Activated T-cell treated with anti-CD3 and anti-CD28 coated beads for 48 hours (primary cell): ENCODE measurements around the gene PIGK.

Source experiments
- DNase-seq: peaks from one replicate; pipeline ENCODE4 v3.0.0-alpha.2; 2020; ENCODE audit warnings: low read depth

PIGK gene

DNA sequence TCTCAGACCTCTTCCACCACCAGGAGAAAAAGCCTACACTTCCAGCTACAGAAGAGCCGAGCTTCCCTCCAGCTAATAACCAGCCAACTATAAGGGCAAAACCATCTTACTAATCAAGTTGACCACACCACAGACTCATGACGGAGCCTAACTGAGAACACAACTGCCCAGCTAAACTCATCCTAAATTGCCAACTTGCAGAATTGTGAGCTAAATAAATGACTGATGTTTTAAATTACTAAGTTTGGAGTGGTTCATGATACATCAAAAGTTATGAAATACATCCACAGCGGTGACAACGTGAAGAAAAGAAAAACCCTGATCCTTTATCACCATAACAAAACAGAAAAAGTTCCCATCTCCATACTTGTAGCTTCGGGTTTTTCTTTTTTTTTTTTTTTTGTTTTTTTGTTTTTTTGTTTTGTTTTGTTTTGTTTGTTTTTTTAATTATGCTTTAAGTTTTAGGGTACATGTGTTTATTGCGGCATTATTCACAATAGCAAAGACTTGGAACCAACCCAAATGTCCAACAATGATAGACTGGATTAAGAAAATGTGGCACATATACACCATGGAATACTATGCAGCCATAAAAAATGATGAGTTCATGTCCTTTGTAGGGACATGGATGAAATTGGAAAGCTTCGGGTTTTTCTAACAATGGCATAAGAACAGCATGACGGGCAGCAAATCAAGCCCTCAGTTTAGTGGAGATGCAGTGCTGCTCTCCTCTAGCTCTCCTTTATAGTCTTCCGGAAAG lies 122.6 kb downstream of the PIGK start:
- DNase-seq, result no peak

DNA sequence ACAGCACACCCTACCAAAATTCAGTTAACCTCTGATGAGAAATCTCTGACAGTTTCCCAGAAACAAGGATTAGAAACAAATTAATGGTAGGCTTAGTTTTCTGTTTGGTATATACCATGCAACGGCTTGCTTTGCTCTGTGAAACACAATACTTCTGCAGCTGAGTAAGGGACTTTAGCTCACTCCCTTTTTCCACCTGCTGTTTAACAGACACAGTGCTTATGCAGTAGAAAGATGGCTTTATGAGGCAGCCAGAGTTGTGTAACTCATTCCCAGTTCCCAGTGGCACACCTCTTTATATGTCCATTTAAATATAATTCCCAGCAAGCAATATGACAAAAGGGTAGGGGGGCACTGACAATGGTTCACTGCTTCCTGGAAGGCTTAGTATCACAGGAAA lies 124.0 kb downstream of the PIGK start:
- no peak for DNase-seq

DNA sequence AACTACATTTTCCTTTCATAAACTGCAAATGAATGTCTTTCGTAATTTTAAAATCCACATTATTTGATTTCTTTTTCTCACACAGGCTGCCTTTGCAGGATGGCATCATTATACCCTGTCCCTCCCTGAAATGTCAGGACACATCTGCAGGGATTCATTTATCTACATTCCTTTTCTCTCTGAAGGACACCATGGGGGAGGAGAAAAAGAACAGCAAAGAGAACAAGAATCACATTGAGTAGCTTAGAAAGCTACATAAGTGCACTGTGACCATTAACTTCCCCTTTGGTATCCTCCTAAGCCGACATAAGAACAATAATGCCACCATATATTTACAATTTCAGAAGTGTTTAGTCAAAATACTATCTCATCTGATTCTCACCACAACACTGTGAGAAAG lies 129.5 kb downstream of the PIGK start:
- no peak for DNase-seq

DNA sequence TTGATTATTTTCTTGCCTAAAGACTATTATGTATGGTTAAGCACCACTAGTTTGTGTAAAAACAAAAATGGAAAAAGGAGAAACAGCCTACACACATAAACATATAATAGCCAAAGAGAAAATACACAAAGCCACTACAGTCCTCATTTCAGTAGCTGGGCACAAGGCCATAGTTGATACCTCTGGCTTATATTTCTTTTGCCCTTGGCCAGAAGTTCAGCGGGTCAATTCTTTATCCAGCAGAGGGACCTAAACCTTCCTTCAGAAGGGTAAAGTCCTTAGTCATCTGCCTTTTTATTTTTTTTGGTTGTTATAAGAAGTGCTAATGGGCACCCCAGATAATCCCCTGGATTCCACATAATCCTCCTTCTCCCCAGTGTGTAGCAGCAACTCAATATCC lies 134.1 kb downstream of the PIGK start:
- no peak for DNase-seq

DNA sequence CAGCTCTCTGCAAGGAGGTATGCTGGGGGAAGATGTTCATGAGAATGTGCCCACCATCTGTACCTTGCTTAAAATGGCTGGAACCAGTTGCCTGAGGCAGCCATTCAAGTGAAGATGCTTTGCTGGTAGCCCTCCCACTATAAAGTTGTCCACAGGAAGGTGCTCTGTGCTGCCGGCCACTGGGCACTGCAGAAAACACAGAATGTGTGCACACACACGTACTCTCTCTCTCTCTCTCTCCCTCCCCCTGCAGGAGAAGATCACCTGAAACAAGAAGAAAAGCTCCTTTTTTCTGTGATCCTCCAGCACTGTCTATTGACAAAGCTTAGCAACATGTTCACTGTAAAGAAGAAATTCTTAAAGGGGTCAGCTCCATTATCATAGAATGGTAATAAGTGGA lies 134.8 kb downstream of the PIGK start:
- DNase-seq, result no peak

DNA sequence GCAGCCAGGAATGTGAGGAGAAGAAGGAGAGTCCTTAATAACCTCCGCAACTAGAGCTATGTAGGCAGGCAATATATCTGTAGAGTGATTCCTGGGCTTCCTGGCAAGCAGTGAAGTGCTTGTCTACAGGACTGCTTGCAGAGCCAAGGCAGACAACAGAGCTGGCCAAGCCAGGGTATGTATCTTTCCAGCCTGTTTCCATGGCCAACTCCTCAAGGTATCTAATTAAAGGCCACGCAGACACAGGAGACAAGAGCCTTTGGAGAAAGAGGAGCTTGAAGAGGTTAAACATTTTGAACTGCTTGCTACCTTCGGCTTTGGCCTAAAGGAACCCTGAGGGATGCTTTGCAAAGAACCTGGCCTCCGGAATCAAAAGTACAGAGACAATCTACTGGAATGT lies 137.4 kb downstream of the PIGK start:
- DNase-seq, result no peak

DNA sequence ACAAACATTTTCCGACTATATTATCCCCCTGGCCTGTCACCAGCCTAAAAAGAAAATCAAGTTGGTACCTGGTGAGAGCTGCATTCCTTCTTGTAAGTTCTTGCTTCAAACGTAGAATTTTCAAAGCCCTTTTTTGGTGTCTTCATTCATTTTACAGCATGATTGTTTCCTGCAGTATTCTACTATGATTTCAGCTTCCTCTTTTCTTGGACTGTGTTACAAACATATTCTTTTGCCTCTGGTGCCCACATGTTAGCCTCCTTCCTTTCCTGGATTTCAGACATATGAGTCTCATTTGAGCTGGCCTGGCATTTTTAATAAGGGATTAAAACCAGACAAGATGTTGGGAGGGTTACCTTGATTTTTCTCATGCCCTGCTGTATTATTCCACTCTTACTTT lies 142.5 kb downstream of the PIGK start:
- DNase-seq, result no peak

DNA sequence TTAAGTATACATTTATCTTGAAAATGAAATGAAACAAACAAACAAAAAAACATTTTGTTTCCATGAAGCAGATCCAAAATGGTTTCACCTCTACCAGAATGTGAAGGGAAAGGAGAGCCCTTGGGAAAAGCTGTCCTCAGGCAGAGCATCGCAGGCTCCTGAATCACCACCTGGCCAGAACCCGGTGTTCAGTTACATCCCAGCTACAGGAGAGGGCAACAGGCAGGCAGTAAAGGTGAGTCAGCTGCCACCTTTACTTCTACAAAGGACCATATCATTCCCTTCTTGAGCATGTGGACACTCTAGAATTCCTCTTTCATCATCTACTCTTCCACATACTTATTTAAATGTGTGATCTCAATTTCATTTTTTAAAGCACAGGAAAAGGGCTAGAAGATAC lies 151.2 kb downstream of the PIGK start:
- no peak for DNase-seq

DNA sequence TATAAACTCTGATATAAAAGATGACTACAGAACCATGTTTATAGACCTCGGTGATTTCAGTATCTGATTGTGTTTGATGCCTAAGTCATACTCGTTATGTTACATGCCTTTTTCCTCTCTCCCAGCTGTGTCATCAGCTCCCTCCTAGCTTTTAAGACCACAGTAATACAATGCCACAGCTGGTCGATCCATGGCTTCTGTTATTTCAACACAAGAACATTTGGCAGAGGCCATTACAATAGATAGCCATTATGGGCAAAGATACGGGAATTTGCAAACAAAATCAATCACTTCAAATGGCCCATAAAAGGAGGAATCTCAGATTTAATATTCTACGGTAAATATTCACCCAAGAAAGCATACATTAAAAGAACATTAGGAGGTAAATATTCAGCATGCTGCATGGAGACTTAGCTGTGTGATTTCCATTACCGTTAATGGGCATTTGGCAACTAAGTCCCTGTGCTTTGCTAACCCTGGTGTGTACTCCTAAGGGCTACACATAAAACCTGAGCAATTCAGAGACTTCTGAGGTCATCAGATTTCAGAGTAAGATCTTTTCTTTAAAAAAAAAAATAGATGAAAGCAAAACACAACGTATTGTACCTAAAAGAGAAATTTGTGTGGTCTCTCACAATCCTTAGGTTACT lies 153.4 kb downstream of the PIGK start:
- no peak for DNase-seq

DNA sequence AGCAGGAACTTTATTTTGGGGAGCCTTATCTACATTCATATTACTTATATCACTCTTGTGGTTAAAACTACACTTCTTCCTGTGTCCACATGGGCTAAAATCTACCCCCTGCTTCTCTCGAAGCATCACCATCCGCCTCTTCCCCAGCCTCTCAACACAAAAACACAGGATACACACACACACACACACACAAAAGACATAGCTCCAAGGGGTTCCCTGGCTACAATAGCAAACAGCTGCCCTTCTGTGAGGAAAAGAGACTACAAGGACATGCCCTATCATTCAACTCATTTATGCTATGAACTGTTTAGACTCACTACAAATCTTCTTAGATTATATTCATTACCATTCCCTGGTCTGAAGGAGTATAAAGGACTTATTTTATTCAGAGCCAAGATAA lies 155.0 kb downstream of the PIGK start:
- no peak for DNase-seq

DNA sequence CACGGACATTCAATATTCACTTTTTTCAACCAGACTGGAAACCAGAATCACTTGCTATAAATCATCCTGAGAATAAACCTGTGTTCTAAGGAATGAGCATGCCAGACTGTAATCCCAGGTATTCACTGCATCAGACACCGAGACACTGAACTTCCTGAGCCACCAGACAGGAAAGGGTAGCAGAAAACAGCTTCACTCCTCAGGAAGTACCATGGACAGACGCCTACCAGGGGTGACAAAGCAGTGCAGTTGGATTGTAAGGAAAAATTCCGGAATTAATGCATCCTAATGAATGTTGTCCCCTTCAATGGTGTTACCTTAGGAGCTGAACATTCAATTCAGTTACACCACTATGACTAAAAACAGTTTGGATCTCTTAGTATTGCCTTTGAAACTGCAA lies 156.1 kb downstream of the PIGK start:
- DNase-seq, result no peak

DNA sequence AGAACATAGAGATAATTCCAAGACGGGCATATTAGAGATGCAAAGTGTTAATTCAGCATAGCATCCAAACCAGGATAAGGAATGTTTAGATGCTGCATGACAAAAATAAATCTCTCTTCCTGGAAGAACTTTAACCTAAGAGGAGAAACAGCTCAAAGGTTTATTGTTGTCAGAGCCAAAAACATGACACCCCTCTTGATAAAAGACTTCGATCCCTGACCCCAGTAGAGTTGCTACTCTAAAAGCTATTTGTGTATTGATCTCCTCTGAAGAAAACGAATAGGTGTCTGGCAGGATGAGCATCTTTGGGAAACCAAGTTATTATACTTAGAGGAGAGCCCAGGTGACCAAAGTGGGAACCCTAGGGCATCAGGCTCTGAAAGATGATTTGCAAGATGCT lies 158.1 kb downstream of the PIGK start:
- DNase-seq, result no peak

DNA sequence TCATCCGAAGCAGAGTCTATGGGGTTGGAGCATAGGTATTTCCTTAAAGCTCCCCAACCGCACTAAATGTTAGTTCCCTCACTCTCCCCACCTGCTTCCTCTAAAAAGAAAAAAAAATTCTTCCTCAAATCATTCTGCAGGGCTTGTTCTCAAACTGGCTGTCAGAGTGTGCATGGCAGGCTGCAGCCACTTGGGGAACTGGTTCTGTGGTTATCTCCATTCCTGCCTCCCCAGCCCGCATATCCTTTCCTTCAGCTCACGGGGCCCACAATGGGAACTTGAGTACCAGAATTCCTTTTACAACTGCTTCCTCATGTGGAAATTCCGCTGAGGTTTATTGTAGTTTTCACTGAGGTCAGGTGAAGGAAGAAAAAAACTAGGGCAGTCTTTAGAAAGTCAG lies 159.2 kb downstream of the PIGK start:
- DNase-seq, result no peak

DNA sequence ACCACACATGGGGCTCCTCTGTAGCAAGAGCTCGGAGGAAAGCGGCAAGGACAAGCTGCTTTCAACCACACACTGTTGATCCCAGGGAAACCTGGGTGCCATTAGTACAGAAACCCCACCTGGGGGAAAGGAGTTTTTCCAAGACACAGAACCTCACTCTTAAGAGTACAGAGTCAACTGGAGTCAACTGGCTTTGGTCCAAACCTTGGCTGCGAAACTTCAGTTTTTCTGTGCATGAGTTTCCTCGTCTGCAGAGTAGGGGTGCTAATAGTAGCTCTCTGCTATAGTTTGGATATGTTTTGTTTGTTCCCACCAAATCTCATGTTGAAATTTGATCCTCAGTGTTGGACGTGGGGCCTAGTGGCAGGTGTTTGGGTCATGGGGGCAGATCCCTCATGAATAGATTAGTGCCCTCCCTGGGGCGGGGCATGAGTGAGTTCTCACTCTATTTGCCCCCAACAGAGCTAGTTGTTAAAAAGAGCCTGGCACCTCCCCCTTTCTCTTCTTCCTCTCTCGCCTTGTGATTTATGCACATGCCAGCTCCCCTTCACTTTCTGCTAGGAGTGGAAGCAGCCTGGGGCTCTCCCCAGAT lies 161.1 kb downstream of the PIGK start:
- DNase-seq, result no peak

DNA sequence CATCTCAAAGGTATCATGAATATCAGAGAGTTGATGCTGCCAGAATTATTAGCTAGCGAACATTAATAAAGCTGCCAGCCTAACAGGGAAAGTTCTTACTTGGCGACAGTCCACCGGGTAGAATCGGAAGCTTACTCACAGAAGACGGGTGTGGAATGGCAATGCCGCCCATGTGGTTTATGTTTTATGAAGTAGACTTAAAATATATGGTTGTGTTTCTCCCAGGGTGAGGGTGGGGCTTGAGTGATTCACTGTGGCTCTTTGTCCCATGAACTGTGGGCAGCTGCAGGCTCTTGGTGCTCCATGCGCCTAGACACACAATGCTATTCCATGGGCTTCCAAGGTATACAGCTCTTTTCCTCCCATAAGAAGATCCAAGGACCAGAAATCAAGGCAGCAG lies 162.7 kb downstream of the PIGK start:
- DNase-seq, result no peak

DNA sequence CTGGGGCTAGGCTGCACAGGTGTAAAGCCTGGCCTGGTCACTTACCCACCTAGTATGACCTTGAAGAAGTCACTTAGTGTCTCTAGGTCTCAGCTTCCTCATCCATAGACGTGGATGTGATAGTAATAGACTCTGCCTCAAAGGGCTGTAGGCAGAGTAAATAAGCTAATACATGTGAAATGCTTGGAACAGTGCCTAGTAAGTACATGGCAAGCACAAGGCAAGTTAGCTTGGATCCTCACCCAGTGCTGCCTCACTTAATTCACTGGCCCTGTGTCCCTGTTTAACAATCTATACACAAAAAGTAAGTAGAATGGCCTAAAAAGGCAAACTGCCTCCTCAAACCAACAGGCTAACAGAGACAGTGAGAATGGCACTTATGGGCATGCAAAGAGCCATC lies 167.8 kb downstream of the PIGK start:
- no peak for DNase-seq

DNA sequence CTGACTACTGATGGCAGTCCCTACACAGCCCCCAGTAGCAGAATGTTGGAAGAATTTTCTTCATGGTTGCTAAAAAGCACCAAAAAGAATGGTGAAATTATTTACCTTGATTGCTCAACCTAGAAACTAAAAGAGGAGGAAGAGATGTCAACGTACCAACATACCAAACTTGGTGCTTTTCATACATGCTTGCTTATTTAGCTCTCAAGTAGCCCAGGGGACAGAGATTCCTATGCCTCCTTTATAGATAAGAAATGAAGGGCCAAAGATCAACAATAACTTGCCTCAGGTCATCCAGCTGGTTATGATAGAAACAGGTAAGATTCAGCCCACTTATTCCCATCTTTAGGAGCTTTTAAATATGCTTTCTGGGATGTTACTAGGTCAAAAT lies 170.6 kb downstream of the PIGK start:
- DNase-seq, result no peak

DNA sequence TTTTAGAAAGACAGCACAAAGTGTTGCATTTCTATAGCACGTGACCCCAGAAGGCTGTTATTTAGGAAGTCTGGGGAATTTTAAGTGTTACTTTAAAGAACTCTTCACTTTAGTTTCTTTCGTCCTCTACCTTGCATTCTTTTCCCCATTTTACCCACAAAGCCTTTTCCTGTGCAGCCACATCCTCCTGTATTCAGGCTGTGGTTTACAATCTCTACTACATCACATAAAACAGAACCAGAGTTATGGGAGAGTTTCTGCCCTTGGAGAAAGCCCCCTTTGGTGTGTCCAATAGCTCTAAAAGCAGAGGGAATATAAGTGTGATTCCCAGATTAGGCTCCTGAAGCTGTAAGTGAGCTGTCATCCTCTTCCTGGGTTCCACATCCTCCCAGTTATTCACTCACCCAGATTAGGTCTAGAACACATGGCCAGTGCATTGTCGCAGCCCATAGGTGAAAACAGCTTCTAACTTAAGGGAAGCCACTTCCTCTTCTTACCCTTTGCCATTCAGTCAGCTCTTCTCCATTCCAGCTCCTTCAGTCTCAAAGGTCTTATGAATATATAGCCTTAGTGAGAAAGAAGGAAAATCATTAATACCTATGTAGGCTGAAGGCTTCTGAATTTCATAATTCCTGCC lies 171.1 kb downstream of the PIGK start:
- DNase-seq, result no peak

DNA sequence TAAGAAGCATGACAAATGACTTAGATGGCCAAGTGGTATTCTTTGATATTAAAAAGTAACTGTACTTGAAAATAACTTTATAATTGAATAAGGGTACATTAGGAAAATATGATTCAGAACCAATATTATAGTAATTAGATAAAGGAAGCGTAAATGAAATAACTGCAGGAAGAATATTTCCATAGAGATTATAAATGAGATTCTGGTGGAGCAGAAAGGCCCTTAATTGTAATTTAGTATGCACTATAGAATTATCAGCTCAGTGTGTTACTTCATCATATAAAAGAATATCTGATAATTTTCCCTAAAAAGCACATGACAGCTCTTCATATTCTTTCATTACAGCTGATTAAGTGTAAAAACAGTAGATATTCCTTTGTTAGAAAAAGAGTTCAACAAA lies 171.7 kb downstream of the PIGK start:
- no peak for DNase-seq

DNA sequence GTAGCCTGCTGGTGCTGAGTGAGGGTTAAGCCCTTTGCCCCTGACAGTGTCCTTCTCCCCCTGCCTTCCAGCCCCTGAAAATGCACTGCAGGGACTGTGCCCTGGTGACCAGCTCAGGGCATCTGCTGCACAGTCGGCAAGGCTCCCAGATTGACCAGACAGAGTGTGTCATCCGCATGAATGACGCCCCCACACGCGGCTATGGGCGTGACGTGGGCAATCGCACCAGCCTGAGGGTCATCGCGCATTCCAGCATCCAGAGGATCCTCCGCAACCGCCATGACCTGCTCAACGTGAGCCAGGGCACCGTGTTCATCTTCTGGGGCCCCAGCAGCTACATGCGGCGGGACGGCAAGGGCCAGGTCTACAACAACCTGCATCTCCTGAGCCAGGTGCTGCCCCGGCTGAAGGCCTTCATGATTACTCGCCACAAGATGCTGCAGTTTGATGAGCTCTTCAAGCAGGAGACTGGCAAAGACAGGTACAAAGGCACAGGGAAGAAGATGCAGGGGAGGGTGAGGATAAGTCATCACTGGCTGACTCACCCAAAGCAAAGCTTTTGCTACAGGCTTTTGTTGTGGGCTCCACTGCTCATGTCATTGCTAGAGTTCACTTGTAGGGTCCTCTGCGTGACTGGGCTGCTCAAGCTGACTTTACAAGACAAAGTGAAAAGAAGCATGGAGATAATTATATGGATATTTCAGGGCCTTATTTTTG lies 174.9 kb downstream of the PIGK start:
- DNase-seq, result no peak

DNA sequence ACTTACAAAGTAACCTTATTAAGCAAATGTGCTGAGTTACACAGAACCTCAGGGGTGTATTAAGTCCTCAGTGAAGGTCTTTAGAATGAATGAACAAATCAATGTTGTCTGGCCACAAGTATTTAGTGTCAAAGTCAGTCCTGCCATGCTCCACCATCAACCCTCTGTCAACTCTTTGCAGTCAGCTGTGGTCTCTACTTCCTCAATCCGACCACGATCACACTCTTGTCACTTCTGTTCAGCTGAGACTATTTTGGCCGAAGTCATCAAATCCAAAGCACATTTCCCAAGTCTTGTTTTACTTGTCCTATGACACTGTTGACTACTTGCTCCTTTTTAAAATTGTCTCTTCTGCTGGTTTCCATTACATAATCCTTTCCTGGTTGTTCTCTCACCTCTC lies 178.4 kb downstream of the PIGK start:
- DNase-seq, result no peak

DNA sequence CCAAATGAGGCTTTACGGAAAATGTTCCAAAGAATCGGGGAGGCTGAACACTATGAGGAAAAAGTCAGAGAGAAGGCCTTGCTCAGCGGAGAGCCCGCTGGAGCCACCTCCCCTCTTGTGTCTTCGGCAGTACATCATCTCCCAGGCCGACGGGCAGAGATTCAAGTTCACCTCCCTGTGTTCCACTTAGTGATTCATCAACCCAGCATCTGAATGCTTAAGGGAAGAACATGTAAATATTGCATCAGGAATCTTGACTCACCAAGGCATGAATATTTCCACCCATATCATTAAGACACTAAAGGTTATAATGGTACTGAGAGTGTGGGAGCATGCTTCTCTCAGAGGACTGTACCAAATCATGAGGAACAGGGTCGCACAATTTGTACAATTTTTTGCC lies 179.5 kb downstream of the PIGK start:
- DNase-seq, result no peak

DNA sequence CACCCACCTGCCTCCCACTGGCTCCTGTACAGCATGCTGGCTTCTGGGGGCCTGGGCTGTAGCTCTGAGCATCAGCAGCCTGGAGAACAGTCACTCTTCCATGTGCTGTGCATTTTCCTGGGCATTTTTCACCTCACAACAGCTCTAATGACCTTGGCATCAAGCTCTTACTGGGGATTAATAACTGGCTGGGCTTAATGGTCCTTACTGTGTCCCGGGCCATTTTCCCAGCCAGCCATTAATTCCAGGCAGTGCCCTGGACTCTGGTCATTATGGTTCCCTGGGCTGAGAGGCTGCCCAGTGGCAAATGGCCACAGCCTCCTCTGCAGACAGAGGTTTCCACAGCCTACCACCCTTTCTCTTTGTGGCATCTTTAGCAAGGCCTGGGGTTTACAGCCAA lies 180.1 kb downstream of the PIGK start:
- DNase-seq, result no peak
